KMS-11 (cell line): Measurements from ENCODE around the gene C1GALT1.
A peak's percentile ranks its signal among the peaks of the same experiment; 100 is the strongest.

Source experiments
- H2AFZ ChIP-seq: fragments of 200-600 bp; sonication (generic); 2 replicates; pipeline ENCODE4 v1.6.1; 2016; ENCODE audit warnings: antibody characterized with exemption, mixed run types, low read depth
- H3K27ac ChIP-seq: fragments of 200-600 bp; sonication (generic); 2 replicates; pipeline ENCODE4 v1.6.1; 2016; ENCODE audit warnings: mild to moderate bottlenecking, mixed run types
- H3K27me3 ChIP-seq: fragments of 200-600 bp; sonication (generic); 2 replicates; pipeline ENCODE4 v1.6.1; 2017; ENCODE audit warnings: mild to moderate bottlenecking, low read depth, mixed run types, moderate library complexity; ENCODE audit not compliant: insufficient read depth
- H3K36me3 ChIP-seq: fragments of 200-600 bp; sonication (generic); 2 replicates; pipeline ENCODE4 v1.6.1; 2017; ENCODE audit warnings: mild to moderate bottlenecking, mixed run types; ENCODE audit not compliant: insufficient read depth
- H3K4me1 ChIP-seq: fragments of 200-600 bp; sonication (generic); 2 replicates; pipeline ENCODE4 v1.6.1; 2016; ENCODE audit warnings: mild to moderate bottlenecking, low read depth, mixed run types; ENCODE audit not compliant: poor library complexity, severe bottlenecking
- H3K4me2 ChIP-seq: fragments of 200-600 bp; sonication (generic); 2 replicates; pipeline ENCODE4 v1.7.0; 2016; ENCODE audit warnings: mild to moderate bottlenecking, mixed run types
- H3K4me3 ChIP-seq: fragments of 200-600 bp; sonication (generic); IDR thresholded peaks from 2 replicates; pipeline ENCODE4 v1.6.1; 2017; ENCODE audit warnings: low read depth, low read length, mixed read lengths; ENCODE audit not compliant: insufficient read depth
- H3K79me2 ChIP-seq: fragments of 200-600 bp; sonication (generic); 2 replicates; pipeline ENCODE4 v1.6.1; 2016; ENCODE audit warnings: low read depth, mixed run types; ENCODE audit not compliant: insufficient read depth
- H3K9ac ChIP-seq: fragments of 200-600 bp; sonication (generic); 2 replicates; pipeline ENCODE4 v1.6.1; 2016; ENCODE audit warnings: mild to moderate bottlenecking, mixed run types
- H4K20me1 ChIP-seq: fragments of 200-600 bp; sonication (generic); 2 replicates; pipeline ENCODE4 v1.6.1; 2016; ENCODE audit warnings: mild to moderate bottlenecking, mixed run types; ENCODE audit not compliant: insufficient read depth
- CTCF ChIP-seq: fragments of 200-600 bp; sonication (generic); conservative IDR thresholded peaks from 2 replicates; pipeline ENCODE4 v1.6.1; 2017; ENCODE audit warnings: low read depth, mild to moderate bottlenecking, antibody characterized with exemption, low read length, moderate library complexity, mixed read lengths

Gene C1GALT1

GRCh38 chr7:7257899-7258692, 75.8 kb downstream of the C1GALT1 start:
- Histone ChIP-seq H3K4me3 (no peak overlapping the region), H3K27ac (peak overlapping the region; percentile 39; the same call in 1 of the 2 replicates), H3K4me1 (peaks cover 57% of the 10 kb centered on the region), H3K9ac (no peak overlapping the region), H2AFZ (no peak overlapping the region), H4K20me1 (no peaks in the 10 kb centered on the region), H3K79me2 (no peaks in the 10 kb centered on the region), H3K4me2 (peak overlapping the region; percentile 68), H3K36me3 (no peaks in the 10 kb centered on the region), H3K27me3 (no peaks in the 10 kb centered on the region)
- TF ChIP-seq CTCF = no peak

GRCh38 chr7:7261863-7262262, 79.5 kb downstream of the C1GALT1 start:
- TF ChIP-seq CTCF = no peak
- Histone ChIP-seq H3K4me2 (no peak overlapping the region), H3K36me3 (no peaks in the 10 kb centered on the region), H3K27ac (no peak overlapping the region), H3K4me1 (peaks cover 22% of the 10 kb centered on the region), H2AFZ (no peak overlapping the region), H3K27me3 (no peaks in the 10 kb centered on the region), H3K4me3 (no peak overlapping the region), H4K20me1 (no peaks in the 10 kb centered on the region), H3K9ac (no peak overlapping the region), H3K79me2 (no peaks in the 10 kb centered on the region)

- H3K9ac ChIP-seq = no peak overlapping the region
- H3K27me3 ChIP-seq = no peaks in the 10 kb centered on the region
- no peaks in the 10 kb centered on the region for H3K36me3 ChIP-seq
- H2AFZ ChIP-seq = no peak overlapping the region
- no peak overlapping the region for H3K4me2 ChIP-seq
- H3K27ac ChIP-seq = no peak overlapping the region
- no peaks in the 10 kb centered on the region for H4K20me1 ChIP-seq
- TF ChIP-seq CTCF = no peak
- H3K4me1 ChIP-seq = peaks cover 5% of the 10 kb centered on the region
- no peak overlapping the region for H3K4me3 ChIP-seq
- no peaks in the 10 kb centered on the region for H3K79me2 ChIP-seq
Measured at GRCh38 chr7:7263297-7264230, 81.2 kb downstream of the C1GALT1 start.

GRCh38 chr7:7264306-7265040, 82.1 kb downstream of the C1GALT1 start:
- H3K9ac ChIP-seq = no peak overlapping the region
- H3K4me3 ChIP-seq = no peak overlapping the region
- no peak overlapping the region for H2AFZ ChIP-seq
- TF ChIP-seq CTCF = no peak
- no peaks in the 10 kb centered on the region for H3K36me3 ChIP-seq
- no peaks in the 10 kb centered on the region for H3K79me2 ChIP-seq
- H4K20me1 ChIP-seq = no peaks in the 10 kb centered on the region
- H3K4me1 ChIP-seq = no peaks in the 10 kb centered on the region
- H3K27ac ChIP-seq = no peak overlapping the region
- H3K27me3 ChIP-seq = no peaks in the 10 kb centered on the region
- no peak overlapping the region for H3K4me2 ChIP-seq
